ENCODE data around the gene EDDM13.
"Not testable (repeated sequence)": the region's sequence is repeated elsewhere in the genome, so short reads cannot be mapped to it uniquely, and the experiment has no call there.

EDDM13 gene

DNA sequence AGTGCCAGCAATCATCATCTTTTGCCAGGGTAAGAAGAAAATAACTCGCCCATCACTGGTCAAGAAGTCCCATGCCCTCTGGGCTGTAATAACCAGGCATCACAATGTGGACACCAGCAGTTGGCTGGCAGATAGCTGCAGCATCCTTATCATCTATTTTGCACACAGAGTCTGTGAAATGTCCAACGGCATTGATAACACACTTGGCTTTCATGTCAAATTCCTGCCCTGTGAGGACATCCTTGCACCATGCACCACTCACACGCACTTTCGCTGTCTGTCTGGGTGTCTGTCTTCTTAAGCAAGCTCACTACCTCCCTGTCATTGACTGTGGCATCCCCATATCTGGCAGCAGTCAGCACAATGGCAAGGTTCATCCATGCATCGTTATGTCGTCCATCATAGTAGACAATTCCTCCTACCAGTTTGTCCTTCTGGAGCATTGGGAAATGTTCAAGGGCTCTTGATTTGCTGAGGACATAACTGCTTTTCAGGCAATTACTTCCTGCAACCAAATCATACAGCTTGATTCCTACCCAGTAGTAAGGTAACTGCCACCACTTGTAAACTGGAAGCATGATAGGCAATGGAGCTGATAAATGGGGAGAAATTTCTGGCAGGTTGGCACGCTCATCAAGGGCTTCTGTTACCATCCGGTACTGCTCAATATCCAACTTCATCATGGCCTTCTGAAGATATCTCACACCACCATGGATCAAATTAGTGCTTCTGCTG lies 48.9 kb downstream of the EDDM13 start:
- DNase-seq (ENCODE audit: low read depth) = no peak

GRCh38 chr19:56321989-56322440 lies 49.5 kb downstream of the EDDM13 start:
- DNase-seq (ENCODE audit: low read depth) = no peak

GRCh38 chr19:56324436-56324835 lies 51.9 kb downstream of the EDDM13 start:
- DNase-seq (ENCODE audit: low read depth) = no peak

DNA sequence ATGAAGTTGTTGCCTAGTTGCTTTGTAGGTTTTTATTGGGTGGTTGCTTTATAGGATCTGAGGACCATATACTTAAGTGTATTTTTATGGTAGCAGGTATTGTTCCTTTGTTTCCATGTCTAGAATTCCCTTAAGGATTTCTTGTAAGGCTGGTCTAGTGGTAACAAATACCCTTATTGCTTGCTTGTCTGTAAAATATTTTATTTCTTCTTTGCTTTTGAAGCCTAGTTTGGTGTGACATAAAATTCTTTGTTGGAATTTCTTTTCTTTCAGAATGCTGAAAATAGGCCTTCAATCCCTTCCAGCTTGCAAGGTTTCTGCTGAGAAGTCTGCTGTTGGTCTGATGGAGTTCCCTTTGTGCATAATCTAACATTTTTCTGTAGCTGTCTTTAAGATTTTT lies 60.1 kb downstream of the EDDM13 start:
- DNase-seq (ENCODE audit: low read depth) = no peak

DNA sequence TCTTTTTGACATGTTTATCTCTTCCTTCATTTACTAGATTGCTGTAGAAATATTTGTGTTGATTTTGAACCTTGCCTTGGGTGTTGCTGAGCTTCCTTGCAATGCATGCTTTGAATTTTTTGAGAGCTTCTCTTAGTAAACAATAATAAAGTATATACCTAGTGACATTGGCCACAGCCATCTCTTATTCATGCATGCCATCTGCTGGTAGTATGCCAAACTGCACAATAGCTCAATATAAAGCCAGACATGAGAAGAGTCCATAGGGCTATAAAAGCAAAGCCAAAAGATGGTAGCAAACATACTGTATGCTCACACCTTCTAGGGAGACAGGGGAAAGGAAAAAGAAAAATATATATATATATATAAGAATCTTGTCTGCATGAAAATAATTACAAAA lies 61.0 kb downstream of the EDDM13 start:
- peak; percentile 35 for DNase-seq (ENCODE audit: low read depth)

DNA sequence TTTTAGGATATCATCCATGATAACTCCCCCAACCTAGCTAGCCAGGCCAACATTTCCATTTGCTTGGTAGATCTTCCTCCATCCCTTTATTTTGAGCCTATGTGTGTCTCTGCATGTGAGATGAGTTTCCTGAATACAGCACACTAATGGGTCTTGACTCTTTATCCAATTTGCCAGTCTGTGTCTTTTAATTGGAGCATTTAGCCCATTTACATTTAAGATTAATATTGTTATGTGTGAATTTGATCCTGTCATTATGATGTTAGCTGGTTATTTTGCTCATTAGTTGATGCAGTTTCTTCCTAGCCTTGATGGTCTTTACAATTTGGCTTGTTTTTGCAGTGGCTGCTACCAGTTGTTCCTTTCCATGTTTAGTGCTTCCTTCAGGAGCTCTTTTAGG lies 62.8 kb downstream of the EDDM13 start:
- DNase-seq (ENCODE audit: low read depth) = not testable (repeated sequence)

DNA sequence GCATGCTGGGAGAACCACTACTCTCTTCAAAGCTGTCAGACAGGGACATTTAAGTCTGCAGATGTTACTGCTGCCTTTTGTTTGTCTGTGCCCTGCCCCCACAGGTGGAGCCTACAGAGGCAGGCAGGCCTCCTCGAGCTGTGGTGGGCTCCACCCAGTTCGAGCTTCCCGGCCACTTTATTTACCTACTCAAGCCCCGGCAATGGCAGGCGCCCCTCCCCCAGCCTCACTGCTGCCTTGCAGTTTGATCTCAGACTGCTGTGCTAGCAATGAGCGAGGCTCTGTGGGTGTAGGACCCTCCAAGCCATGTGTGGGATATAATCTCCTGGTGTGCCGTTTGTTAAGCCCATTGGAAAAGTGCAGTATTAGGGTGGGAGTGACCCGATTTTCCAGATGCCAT lies 64.5 kb downstream of the EDDM13 start:
- not testable (repeated sequence) for DNase-seq (ENCODE audit: low read depth)

GRCh38 chr19:56339031-56339430 lies 66.5 kb downstream of the EDDM13 start:
- DNase-seq (ENCODE audit: low read depth) = not testable (repeated sequence)

GRCh38 chr19:56341948-56342347 lies 69.4 kb downstream of the EDDM13 start:
- no peak for DNase-seq (ENCODE audit: low read depth)

DNA sequence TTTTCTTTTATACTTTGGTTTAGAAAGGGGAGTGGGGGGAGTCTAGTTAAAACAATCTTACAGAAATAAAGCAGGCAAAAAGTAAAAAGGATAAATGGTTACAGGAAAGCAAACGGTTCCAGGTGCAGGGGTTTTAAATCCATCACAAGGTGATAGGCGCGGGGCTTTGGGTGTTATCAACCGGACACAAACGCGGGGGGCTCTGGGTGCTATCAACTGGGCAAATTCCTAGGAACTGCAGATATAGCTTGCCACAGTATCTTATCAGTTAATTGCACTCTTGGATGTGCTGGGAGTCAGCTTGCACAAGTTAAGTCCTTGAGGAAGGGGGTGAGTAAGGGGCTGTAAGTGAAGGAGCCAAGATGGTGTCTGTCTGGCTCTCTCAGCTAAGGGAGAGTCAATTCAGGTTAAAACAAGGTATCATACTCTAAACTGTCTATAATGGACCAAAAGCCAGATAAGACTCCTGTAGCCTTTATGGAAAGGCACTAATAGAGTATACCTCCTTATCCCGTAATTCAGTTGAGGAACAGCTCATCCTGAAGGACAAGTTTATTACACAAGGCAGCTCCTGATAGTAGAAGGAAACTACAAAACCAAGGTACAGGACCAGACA lies 74.7 kb downstream of the EDDM13 start:
- DNase-seq (ENCODE audit: low read depth) = no peak

DNA sequence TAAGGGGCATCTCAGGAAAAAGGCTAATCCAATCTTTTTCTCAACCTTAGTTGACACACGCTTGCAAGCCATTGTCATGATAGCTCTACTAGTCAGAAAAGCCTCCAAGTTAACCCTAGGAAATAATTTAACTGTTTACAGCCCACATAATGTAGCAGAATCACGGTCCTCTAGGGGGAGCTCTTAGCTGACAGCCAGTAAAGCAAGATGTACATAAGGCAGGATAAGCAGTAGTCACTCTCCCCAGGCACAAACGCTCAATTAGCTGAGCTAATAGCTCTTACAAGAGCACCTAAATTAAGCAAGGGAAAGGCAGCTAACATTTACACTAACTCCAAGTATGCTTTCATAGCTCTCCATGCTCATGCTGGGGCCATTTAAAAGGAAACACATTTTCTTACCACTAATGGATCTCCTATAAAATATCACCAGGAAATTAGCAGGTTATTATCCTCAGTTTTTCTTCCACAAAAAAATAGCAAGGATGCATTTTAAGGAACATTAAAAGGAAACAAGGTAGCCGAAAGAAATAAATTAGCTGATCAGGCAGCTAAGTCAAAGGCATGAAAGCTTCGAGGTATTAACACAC lies 75.8 kb downstream of the EDDM13 start:
- DNase-seq (ENCODE audit: low read depth) = no peak

DNA sequence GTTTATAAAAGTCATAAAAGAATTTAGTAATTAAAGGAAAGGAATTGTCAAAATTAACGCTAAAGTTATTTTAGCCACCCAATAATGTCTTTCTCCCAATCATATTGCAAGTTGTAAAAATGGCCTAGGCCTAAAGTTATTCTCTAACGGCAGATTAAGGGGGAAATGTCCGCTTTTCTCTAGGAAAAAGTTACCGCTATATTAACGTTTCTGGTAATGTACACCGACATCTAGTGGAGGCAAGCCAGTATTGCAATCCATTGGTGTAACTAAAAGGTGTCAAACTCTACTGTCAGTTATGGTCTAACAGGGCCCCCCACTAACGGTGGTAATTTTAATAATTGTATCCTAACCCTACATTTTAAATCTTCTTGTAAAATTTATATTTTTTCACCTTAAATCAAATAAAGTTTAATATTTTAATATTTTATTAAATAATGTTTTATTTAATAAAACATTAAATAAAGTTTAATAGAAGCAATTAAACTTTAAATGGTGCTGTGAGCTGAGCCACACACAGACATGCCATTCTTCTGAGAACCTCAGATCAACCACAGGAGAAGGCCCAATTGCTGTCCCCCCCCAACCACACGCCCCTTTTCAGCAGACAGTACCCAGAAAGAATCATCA lies 78.0 kb downstream of the EDDM13 start:
- DNase-seq (ENCODE audit: low read depth) = peak; percentile 17

DNA sequence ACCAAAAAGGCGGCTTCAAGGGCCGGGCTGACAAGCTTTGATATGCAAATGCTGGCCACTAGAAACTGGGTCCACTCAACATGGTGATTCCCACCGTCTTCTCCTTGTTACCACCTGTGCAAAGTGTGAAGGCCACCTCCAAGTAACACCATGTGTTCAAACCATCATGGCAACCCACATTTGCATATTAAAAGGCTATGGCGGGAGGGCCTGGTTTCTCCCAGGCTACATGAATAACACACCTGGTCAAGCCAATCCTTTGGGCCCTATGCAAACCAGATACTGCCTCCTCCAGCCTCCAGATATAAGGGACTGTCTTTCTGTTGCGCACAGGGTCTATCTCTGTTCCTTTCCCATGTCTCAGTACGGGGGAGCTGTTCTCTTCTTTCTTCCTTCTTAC lies 78.7 kb downstream of the EDDM13 start:
- DNase-seq (ENCODE audit: low read depth) = no peak

DNA sequence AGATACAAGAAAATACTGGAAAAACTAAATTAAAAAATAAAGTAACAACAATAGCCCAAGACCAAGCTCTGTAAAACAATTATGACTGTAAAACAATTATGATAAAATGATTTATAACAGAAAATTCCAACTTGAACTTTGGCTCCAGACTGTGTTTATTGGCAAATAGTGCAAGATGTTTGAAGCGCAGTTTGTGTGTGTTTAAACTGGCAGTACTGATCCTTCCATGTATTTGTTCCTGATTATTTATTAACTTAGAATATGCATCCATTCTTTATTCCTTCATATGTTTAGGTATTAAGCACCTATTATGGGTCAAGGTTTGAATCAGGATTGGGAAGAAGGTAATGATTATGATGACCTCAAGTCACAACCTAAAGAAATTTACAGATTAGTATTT lies 83.0 kb downstream of the EDDM13 start:
- DNase-seq (ENCODE audit: low read depth) = no peak

DNA sequence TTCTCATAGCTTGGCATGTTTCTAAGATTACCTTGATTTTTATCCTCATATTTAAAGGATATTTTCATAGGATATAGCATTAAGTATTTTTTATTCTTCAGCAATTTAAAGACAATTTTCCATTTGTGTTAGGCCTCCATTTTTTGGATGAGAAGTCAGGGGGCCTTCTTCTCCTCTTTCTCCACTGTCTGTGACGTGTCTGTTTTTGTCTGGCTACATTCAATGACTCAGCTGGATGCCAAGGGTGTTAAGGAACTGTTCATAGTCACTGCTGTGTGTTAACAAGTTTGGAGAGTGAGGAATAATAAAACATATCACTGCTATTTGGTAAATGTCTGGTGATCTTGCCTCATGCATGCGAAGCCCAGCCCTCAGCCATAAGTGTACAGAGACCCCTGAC lies 84.4 kb downstream of the EDDM13 start:
- DNase-seq (ENCODE audit: low read depth) = no peak

All from GM04504 (cell line).